GM08714 (cell line): ENCODE data around the gene GPN3.
A peak's percentile ranks its signal among the peaks of the same experiment; 100 is the strongest.
"Not testable (repeated sequence)": the region's sequence is repeated elsewhere in the genome, so short reads cannot be mapped to it uniquely, and the experiment has no call there.

Experiments used
- H3K4me3 ChIP-seq: fragments of 200-500 bp; sonication (Bioruptor generic); 2 replicates; pipeline ENCODE4 v1.5.1; 2014; ENCODE audit warnings: mild to moderate bottlenecking, low read length, inconsistent platforms
- ZNF274 ChIP-seq: IDR thresholded peaks from 2 replicates; pipeline ENCODE4 v1.6.1; 2012; ENCODE audit warnings: mild to moderate bottlenecking, low read depth, low read length

The GPN3 gene

GRCh38 chr12:110468214-110469048, at the start of gene GPN3, which contains the start of gene FAM216A:
GPN3 (minus strand) TSS chr12:110468257; CDS start chr12:110468203, 54 bp downstream.
FAM216A (plus strand) TSS chr12:110468845; CDS start chr12:110468876, 31 bp downstream.
- peak within 1 kb of the TSS; percentile 85 for H3K4me3 ChIP-seq
- TF ChIP-seq ZNF274 = no peak

GRCh38 chr12:110516995-110517394, 48.9 kb upstream of the GPN3 start:
- no peak overlapping the region for H3K4me3 ChIP-seq

GRCh38 chr12:110514363-110514762, 46.3 kb upstream of the GPN3 start:
- no peak overlapping the region for H3K4me3 ChIP-seq
- no peak for TF ChIP-seq ZNF274

More at GRCh38 chr12:110516995-110517394, 48.9 kb upstream of the GPN3 start:
- no peak for TF ChIP-seq ZNF274

- H3K4me3 ChIP-seq = no peak overlapping the region
- TF ChIP-seq ZNF274 = no peak
Measured at GRCh38 chr12:110513842-110514241, 45.8 kb upstream of the GPN3 start.

GRCh38 chr12:110508071-110508586, 40.1 kb upstream of the GPN3 start:
- H3K4me3 ChIP-seq = no peak overlapping the region
- no peak for TF ChIP-seq ZNF274

GRCh38 chr12:110505332-110505731, 37.3 kb upstream of the GPN3 start:
- no peak for TF ChIP-seq ZNF274
- no peak overlapping the region for H3K4me3 ChIP-seq

GRCh38 chr12:110503432-110503831, 35.4 kb upstream of the GPN3 start:
- TF ChIP-seq ZNF274 = no peak
- no peak overlapping the region for H3K4me3 ChIP-seq

- TF ChIP-seq ZNF274 = no peak
- H3K4me3 ChIP-seq = peak within 1 kb of the TSS; percentile 93
Measured at GRCh38 chr12:110501752-110502738, 34.0 kb upstream of the GPN3 start, which contains the start of the genes RAD9B and VPS29. RAD9B (plus strand) TSS chr12:110502331; CDS start chr12:110502338, 7 bp downstream. VPS29 (minus strand) TSS chr12:110502111; CDS start chr12:110502051, 60 bp downstream.

GRCh38 chr12:110501399-110501751, 33.3 kb upstream of the GPN3 start:
- TF ChIP-seq ZNF274 = no peak
- peak overlapping the region; percentile 93 for H3K4me3 ChIP-seq

- no peak for TF ChIP-seq ZNF274
- H3K4me3 ChIP-seq = no peak overlapping the region
Measured at GRCh38 chr12:110498984-110499706, 31.1 kb upstream of the GPN3 start.

- TF ChIP-seq ZNF274 = no peak
- no peak overlapping the region for H3K4me3 ChIP-seq
Measured at GRCh38 chr12:110475426-110475825, 7.4 kb upstream of the GPN3 start.

GRCh38 chr12:110467847-110468213, 227 bp downstream of the GPN3 start:
- TF ChIP-seq ZNF274 = no peak
- peak overlapping the region; percentile 85 for H3K4me3 ChIP-seq

GRCh38 chr12:110466791-110467190, 1.3 kb downstream of the GPN3 start:
- peak overlapping the region; percentile 85; the same call in 1 of the 2 replicates for H3K4me3 ChIP-seq
- no peak for TF ChIP-seq ZNF274

- H3K4me3 ChIP-seq = not testable (repeated sequence)
Measured at GRCh38 chr12:110465765-110466164, 2.3 kb downstream of the GPN3 start.
